SK-N-SH treated with all-trans-retinoic acid at 6 μM for 48 hours (cell line): ENCODE data around the gene WASF3.

Experiments used
- ATAC-seq: fragments of 200-7000 bp; cut with Tn5 transposase; 3 replicates; pipeline ENCODE4 v1.9.1; 2020; ENCODE audit warnings: mild to moderate bottlenecking, moderate library complexity
- ARNTL ChIP-seq: fragments of 450-650 bp; formaldehyde crosslinking; IDR thresholded peaks from 2 replicates; pipeline ENCODE4 v1.5.0; 2020; ENCODE audit warnings: low read depth, mild to moderate bottlenecking, moderate library complexity, borderline replicate concordance
- BACH2 ChIP-seq: fragments of 250-450 bp; sonication (Bioruptor Pico); IDR thresholded peaks from 2 replicates; pipeline ENCODE4 v1.9.0; 2021; ENCODE audit warnings: mild to moderate bottlenecking, borderline replicate concordance
- CREB5 ChIP-seq: fragments of 250-450 bp; sonication (Bioruptor Pico); IDR thresholded peaks from 2 replicates; pipeline ENCODE4 v1.5.1; 2020; ENCODE audit warnings: low read depth, mild to moderate bottlenecking, moderate library complexity
- CSDC2 ChIP-seq: fragments of 250-450 bp; sonication (Bioruptor Pico); IDR thresholded peaks from 2 replicates; pipeline ENCODE4 v1.5.0; 2020; ENCODE audit warnings: mild to moderate bottlenecking, moderate library complexity
- ESRRG ChIP-seq: fragments of 250-450 bp; sonication (Bioruptor Pico); IDR thresholded peaks from 2 replicates; pipeline ENCODE4 v1.6.1; 2021; ENCODE audit warnings: mild to moderate bottlenecking
- ISL1 ChIP-seq: fragments of 250-450 bp; sonication (Bioruptor Pico); IDR thresholded peaks from 2 replicates; pipeline ENCODE4 v2.1.2; 2022; ENCODE audit warnings: mild to moderate bottlenecking, moderate library complexity
- PATZ1 ChIP-seq: fragments of 250-450 bp; sonication (Bioruptor Pico); IDR thresholded peaks from 2 replicates; pipeline ENCODE4 v1.8.0; 2020; ENCODE audit warnings: mild to moderate bottlenecking, moderate library complexity, borderline replicate concordance
- POU6F1 ChIP-seq: fragments of 250-450 bp; sonication (Bioruptor Pico); IDR thresholded peaks from 2 replicates; pipeline ENCODE4 v1.8.0; 2021; ENCODE audit warnings: low read depth, mild to moderate bottlenecking, moderate library complexity, borderline replicate concordance
- PPARA ChIP-seq: fragments of 250-450 bp; sonication (Bioruptor Pico); IDR thresholded peaks from 2 replicates; pipeline ENCODE4 v1.5.0; 2020; ENCODE audit warnings: mild to moderate bottlenecking, borderline replicate concordance
- RARB ChIP-seq: fragments of 250-450 bp; sonication (Bioruptor Pico); IDR thresholded peaks from 2 replicates; pipeline ENCODE4 v1.8.0; 2021; ENCODE audit warnings: mild to moderate bottlenecking, moderate library complexity
- SNAI2 ChIP-seq: fragments of 250-450 bp; sonication (Bioruptor Pico); IDR thresholded peaks from 2 replicates; pipeline ENCODE4 v1.5.0; 2020; ENCODE audit warnings: mild to moderate bottlenecking, moderate library complexity
- TCF4 ChIP-seq: fragments of 250-450 bp; sonication (Bioruptor Pico); IDR thresholded peaks from 2 replicates; pipeline ENCODE4 v1.8.0; 2021; ENCODE audit warnings: mild to moderate bottlenecking, moderate library complexity, borderline replicate concordance
- TOX ChIP-seq: fragments of 250-450 bp; sonication (Bioruptor Pico); IDR thresholded peaks from 2 replicates; pipeline ENCODE4 v1.8.0; 2021; ENCODE audit warnings: mild to moderate bottlenecking, moderate library complexity, borderline replicate concordance
- TSHZ2 ChIP-seq: fragments of 250-450 bp; sonication (Bioruptor Pico); IDR thresholded peaks from 2 replicates; pipeline ENCODE4 v1.5.0; 2020; ENCODE audit warnings: mild to moderate bottlenecking, moderate library complexity
- ZFP3 ChIP-seq: fragments of 250-450 bp; sonication (Bioruptor Pico); IDR thresholded peaks from 2 replicates; pipeline ENCODE4 v1.5.0; 2020; ENCODE audit warnings: mild to moderate bottlenecking, moderate library complexity
- ZNF565 ChIP-seq: fragments of 450-650 bp; formaldehyde crosslinking; conservative IDR thresholded peaks from 2 replicates; pipeline ENCODE4 v1.5.0; 2020; ENCODE audit warnings: low read depth, mild to moderate bottlenecking, moderate library complexity
- ZNF70 ChIP-seq: fragments of 450-650 bp; formaldehyde crosslinking; IDR thresholded peaks from 2 replicates; pipeline ENCODE4 v1.5.0; 2020; ENCODE audit warnings: mild to moderate bottlenecking, moderate library complexity
- ZNF8 ChIP-seq: fragments of 450-650 bp; formaldehyde crosslinking; IDR thresholded peaks from 2 replicates; pipeline ENCODE4 v1.5.0; 2020; ENCODE audit warnings: mild to moderate bottlenecking, moderate library complexity

Gene WASF3

GRCh38 chr13:26707122-26708006, 149.9 kb downstream of the WASF3 start:
- TF ChIP-seq ZFP3 (CRISPR knock-in tag) (no peak), ZNF70 (CRISPR knock-in tag) (no peak), POU6F1 (no peak), ZNF565 (CRISPR knock-in tag) (no peak), TOX (CRISPR knock-in tag) (no peak), RARB (CRISPR knock-in tag) (no peak), PATZ1 (CRISPR knock-in tag) (no peak), SNAI2 (no peak), ISL1 (CRISPR knock-in tag) (no peak), ARNTL (CRISPR knock-in tag) (no peak), TSHZ2 (CRISPR knock-in tag) (no peak), PPARA (no peak), CREB5 (CRISPR knock-in tag) (no peak), BACH2 (no peak), ESRRG (CRISPR knock-in tag) (no peak), CSDC2 (CRISPR knock-in tag) (no peak)
- ATAC-seq, result peak; percentile 97

GRCh38 chr13:26708007-26708297, 150.5 kb downstream of the WASF3 start:
- ATAC-seq, result peak; percentile 48
- no peak for TF ChIP-seq TCF4 (CRISPR knock-in tag)
- TF ChIP-seq ZNF70 (CRISPR knock-in tag), result no peak
- no peak for TF ChIP-seq TSHZ2 (CRISPR knock-in tag)
- TF ChIP-seq CREB5 (CRISPR knock-in tag), result no peak
- TF ChIP-seq CSDC2 (CRISPR knock-in tag), result no peak
- no peak for TF ChIP-seq PATZ1 (CRISPR knock-in tag)
- TF ChIP-seq ZNF8, result no peak
